GM21423 (cell line): ENCODE results near the gene SBK2.
A peak's percentile ranks its signal among the peaks of the same experiment; 100 is the strongest.

Experiments
- ATAC-seq: cut with Tn5 transposase; IDR thresholded peaks from one replicate; pipeline ENCODE4 v1.9.1; 2021; ENCODE audit warnings: mild to moderate bottlenecking, moderate library complexity; ENCODE audit not compliant: unreplicated experiment

The SBK2 gene

GRCh38 chr19:55486971-55487923 lies 49.7 kb downstream of the SBK2 start:
- no peak for ATAC-seq

DNA sequence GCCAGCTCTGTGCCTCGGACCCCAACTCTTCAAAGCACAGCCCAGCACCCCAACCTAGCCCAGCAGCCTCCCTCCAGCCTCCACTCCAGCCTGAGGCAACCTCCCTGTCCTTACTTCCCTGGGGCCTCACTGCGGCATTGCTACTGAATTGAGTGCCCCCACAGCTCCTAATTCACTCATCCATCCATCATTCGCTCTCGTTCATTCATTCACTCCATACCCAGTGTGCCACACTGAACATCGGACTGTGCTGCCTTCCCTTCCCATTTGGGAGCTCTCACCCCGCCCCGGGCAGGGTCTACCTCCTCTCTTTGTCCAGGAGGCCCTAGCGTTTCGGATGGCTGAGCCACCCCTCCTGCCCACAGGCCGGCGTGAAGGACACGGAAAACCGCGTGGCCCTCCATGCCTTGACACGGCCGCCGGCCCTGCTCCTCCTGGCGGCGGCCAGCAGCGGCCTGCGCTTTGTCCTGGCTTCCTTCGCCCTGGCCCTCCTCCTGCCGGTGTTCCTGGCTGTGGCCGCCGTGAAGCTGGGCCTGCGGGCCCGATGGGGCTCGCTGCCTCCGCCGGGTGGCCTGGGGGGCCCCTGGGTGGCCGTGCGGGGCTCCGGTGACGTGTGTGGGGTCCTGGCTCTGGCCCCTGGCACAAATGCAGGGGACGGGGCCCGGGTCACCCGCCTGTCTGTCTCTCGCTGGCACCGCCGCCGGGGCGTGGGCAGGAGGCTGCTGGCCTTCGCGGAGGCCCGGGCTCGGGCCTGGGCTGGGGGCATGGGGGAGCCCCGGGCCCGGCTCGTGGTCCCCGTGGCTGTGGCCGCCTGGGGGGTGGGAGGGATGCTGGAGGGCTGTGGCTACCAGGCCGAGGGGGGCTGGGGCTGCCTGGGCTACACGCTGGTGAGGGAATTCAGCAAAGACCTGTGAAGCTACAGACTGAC lies 50.6 kb downstream of the SBK2 start:
- ATAC-seq, result no peak

DNA sequence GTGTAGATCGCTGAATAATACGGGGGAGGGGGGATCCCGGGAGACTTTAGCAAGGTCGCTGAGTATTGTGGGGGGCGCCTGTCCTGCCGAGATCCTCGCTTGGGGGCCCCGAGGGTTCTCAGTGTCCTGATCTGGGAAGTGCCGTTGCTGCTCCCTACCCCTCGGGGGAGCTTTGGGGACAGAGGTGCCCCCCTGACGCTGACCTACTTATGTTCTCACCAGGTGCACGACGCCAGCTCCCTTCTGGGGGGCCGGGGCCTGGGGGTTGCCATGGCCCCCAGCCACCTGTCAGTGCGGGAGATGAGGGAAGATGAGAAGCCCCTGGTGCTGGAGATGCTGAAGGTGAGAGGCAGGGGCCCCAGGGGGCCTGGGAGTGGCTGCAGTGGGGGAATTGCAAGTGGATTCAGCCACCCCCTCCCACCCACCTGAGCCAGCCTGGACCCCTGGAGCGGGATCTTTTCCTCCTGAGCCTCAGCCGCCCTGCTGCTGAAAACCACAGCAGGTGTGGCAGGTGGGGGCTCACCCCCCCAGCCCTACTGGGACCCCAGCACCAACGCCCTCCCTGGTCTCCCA lies 51.4 kb downstream of the SBK2 start:
- no peak for ATAC-seq

- peak; percentile 56 for ATAC-seq
These were observed 52.1 kb downstream of the SBK2 start, which contains the start of gene NAT14 for GRCh38 chr19:55484593-55485438. NAT14 (plus strand) TSS chr19:55485188; CDS start chr19:55485709, 521 bp downstream.

GRCh38 chr19:55483706-55484592 lies 53.0 kb downstream of the SBK2 start:
- ATAC-seq, result no peak

DNA sequence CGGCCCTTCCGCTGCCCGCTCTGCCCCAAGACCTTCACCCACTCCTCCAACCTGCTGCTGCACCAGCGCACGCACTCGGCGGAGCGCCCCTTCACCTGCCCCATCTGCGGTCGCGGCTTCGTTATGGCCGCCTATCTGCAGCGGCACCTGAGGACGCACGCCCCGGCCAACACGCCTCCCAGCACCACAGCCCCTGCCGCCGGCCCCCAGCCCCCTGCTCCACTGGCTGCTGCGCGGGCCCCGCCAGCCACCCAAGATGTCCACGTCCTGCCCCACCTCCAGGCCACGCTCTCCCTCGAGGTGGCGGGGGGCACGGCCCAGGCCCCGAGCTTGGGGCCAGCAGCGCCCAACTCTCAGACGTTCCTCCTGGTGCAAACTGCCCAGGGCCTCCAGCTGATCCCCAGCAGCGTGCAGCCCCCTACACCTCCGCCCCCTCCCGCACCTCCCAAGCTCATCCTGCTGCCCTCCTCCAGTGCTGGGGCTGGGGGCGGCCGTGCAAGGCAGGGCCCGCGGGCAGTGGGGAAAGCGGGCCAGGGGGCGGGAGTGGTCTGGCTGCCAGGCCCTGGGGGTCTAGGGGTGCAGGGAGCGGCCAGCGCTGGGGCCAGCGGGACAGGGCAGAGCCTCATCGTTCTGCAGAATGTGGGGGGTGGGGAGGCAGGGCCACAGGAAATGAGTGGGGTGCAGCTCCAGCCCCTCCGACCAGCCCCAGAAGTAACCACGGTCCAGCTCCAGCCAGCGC lies 53.8 kb downstream of the SBK2 start:
- no peak for ATAC-seq

GRCh38 chr19:55482156-55482961 lies 54.6 kb downstream of the SBK2 start:
- ATAC-seq, result no peak

DNA sequence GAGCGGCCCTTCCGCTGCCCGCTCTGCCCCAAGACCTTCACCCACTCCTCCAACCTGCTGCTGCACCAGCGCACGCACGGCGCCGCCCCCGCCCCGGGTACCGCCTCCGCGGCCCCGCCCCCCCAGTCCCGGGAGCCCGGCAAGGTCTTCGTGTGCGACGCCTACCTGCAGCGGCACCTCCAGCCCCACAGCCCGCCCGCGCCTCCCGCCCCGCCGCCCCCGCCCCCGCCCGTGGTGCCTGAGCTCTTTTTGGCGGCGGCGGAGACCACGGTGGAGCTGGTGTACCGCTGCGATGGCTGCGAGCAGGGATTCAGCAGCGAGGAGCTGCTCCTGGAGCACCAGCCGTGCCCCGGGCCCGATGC lies 55.2 kb downstream of the SBK2 start:
- ATAC-seq, result no peak

GRCh38 chr19:55481148-55481793 lies 55.7 kb downstream of the SBK2 start:
- ATAC-seq, result no peak

GRCh38 chr19:55479451-55480230 lies 57.3 kb downstream of the SBK2 start:
- no peak for ATAC-seq

- no peak for ATAC-seq
These were observed 57.9 kb downstream of the SBK2 start for GRCh38 chr19:55479045-55479444.
